MM.1S (cell line): ENCODE results near the gene CCR5AS.

Experiments
- EZH2 ChIP-seq: fragments of 300-600 bp; sonication (generic); optimal IDR thresholded peaks from 2 replicates; pipeline ENCODE3; 2017; ENCODE audit warnings: low read depth, mild to moderate bottlenecking, antibody characterized with exemption, low read length, mixed read lengths
- EZH2phosphoT487 ChIP-seq: fragments of 300-600 bp; sonication (generic); IDR thresholded peaks from 2 replicates; pipeline ENCODE4 v1.6.1; 2018; ENCODE audit warnings: antibody characterized with exemption, low read length
- TF ChIP-seq, protein P1 (sequence below): fragments of 300-600 bp; sonication (generic); IDR thresholded peaks from 2 replicates; pipeline ENCODE4 v1.5.1; 2016; ENCODE audit warnings: antibody characterized with exemption, low read length, mixed read lengths

- TF ChIP-seq, protein P1, sequence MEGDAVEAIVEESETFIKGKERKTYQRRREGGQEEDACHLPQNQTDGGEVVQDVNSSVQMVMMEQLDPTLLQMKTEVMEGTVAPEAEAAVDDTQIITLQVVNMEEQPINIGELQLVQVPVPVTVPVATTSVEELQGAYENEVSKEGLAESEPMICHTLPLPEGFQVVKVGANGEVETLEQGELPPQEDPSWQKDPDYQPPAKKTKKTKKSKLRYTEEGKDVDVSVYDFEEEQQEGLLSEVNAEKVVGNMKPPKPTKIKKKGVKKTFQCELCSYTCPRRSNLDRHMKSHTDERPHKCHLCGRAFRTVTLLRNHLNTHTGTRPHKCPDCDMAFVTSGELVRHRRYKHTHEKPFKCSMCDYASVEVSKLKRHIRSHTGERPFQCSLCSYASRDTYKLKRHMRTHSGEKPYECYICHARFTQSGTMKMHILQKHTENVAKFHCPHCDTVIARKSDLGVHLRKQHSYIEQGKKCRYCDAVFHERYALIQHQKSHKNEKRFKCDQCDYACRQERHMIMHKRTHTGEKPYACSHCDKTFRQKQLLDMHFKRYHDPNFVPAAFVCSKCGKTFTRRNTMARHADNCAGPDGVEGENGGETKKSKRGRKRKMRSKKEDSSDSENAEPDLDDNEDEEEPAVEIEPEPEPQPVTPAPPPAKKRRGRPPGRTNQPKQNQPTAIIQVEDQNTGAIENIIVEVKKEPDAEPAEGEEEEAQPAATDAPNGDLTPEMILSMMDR, result no peak
- TF ChIP-seq EZH2 (no peak), EZH2phosphoT487 (no peak)
These were observed 11.2 kb upstream of the CCR5AS start for GRCh38 chr3:46417841-46418611.
